Mesenchymal stem cell (in vitro differentiated cells and primary cell): ENCODE results near the gene EMCN.
"Not testable (repeated sequence)": the region's sequence is repeated elsewhere in the genome, so short reads cannot be mapped to it uniquely, and the experiment has no call there.

Source experiments
- DNase-seq: peaks from one replicate; pipeline ENCODE4 v3.0.0-alpha.2; 2013
- H2AFZ ChIP-seq: one replicate; pipeline ENCODE4 v1.6.1; 2013; ENCODE audit warnings: low read depth, mild to moderate bottlenecking, control low read depth, inconsistent platforms, low read length, moderate library complexity
- H2AK5ac ChIP-seq: 2 replicates; pipeline ENCODE4 v1.6.1; 2013; ENCODE audit warnings: low read length, moderate library complexity, mild to moderate bottlenecking, inconsistent platforms; ENCODE audit not compliant: severe bottlenecking
- H2BK120ac ChIP-seq: one replicate; pipeline ENCODE4 v1.6.1; 2013; ENCODE audit warnings: low read depth, mild to moderate bottlenecking, inconsistent platforms, low read length, moderate library complexity
- H2BK12ac ChIP-seq, 2 experiments: one replicate each; pipeline ENCODE4 v1.6.1; 2013; ENCODE audit warnings: inconsistent platforms in 2 of 2, low read length in 2 of 2, mild to moderate bottlenecking in 2 of 2, moderate library complexity in 2 of 2, control low read depth in 1 of 2
- H2BK15ac ChIP-seq: one replicate; pipeline ENCODE4 v1.6.1; 2013; ENCODE audit warnings: mild to moderate bottlenecking, low read depth, inconsistent platforms; ENCODE audit not compliant: poor library complexity, severe bottlenecking
- H2BK5ac ChIP-seq: 2 replicates; pipeline ENCODE4 v1.6.1; 2013; ENCODE audit warnings: low read depth, mild to moderate bottlenecking, low read length, control low read depth, inconsistent platforms; ENCODE audit not compliant: poor library complexity, severe bottlenecking
- H3K14ac ChIP-seq, 2 experiments: one replicate each; pipeline ENCODE4 v1.6.1; 2013; ENCODE audit warnings: inconsistent platforms in 2 of 2, low read length in 2 of 2, control low read depth in 1 of 2, mild to moderate bottlenecking in 1 of 2, moderate library complexity in 1 of 2
- H3K18ac ChIP-seq, 2 experiments: one replicate each; pipeline ENCODE4 v1.6.1; 2013; ENCODE audit warnings: inconsistent platforms in 2 of 2, low read length in 2 of 2, control low read depth in 1 of 2, low read depth in 1 of 2, mild to moderate bottlenecking in 1 of 2
- H3K23ac ChIP-seq, 2 experiments: one replicate each; pipeline ENCODE4 v1.6.1; 2013; ENCODE audit warnings: inconsistent platforms in 2 of 2, low read length in 2 of 2, mild to moderate bottlenecking in 2 of 2, moderate library complexity in 2 of 2, control low read depth in 1 of 2
- H3K27ac ChIP-seq: 2 replicates; pipeline ENCODE4 v1.5.1; 2013; ENCODE audit warnings: mild to moderate bottlenecking, moderate library complexity, low read length, control low read depth, inconsistent platforms; ENCODE audit not compliant: poor library complexity, severe bottlenecking
- H3K27me3 ChIP-seq, 2 experiments: 2 replicates each; pipeline versions ENCODE4 v1.6.1 to v1.7.0; 2013; ENCODE audit warnings: low read length in 2 of 2, mild to moderate bottlenecking in 2 of 2, moderate library complexity in 2 of 2, control low read depth in 1 of 2, inconsistent platforms in 1 of 2; ENCODE audit not compliant: control insufficient read depth in 1 of 2, insufficient read depth in 1 of 2
- H3K36me3 ChIP-seq, 2 experiments: 2 replicates each; pipeline versions ENCODE4 v1.6.1 to v1.7.0; 2013; ENCODE audit warnings: low read length in 2 of 2, control low read depth in 1 of 2, inconsistent platforms in 1 of 2, low read depth in 1 of 2, mild to moderate bottlenecking in 1 of 2; ENCODE audit not compliant: insufficient read depth in 2 of 2, control insufficient read depth in 1 of 2
- H3K4ac ChIP-seq, 2 experiments: one replicate each; pipeline ENCODE4 v1.6.1; 2013; ENCODE audit warnings: inconsistent platforms in 2 of 2, low read length in 2 of 2, mild to moderate bottlenecking in 2 of 2, moderate library complexity in 2 of 2, control low read depth in 1 of 2, low read depth in 1 of 2
- H3K4me1 ChIP-seq: 2 replicates; pipeline ENCODE4 v1.6.1; 2013; ENCODE audit warnings: low read depth, low read length, control low read depth; ENCODE audit not compliant: control insufficient read depth, insufficient read depth
- H3K4me2 ChIP-seq: 2 replicates; pipeline ENCODE4 v1.6.1; 2013; ENCODE audit warnings: low read length, mild to moderate bottlenecking, inconsistent platforms; ENCODE audit not compliant: poor library complexity, severe bottlenecking
- H3K4me3 ChIP-seq, 2 experiments: 2 replicates each; pipeline versions ENCODE4 v1.5.1 to v1.7.0; 2013; ENCODE audit warnings: low read length in 2 of 2, mild to moderate bottlenecking in 2 of 2, control low read depth in 1 of 2, low read depth in 1 of 2; ENCODE audit not compliant: insufficient read depth in 1 of 2
- H3K79me1 ChIP-seq: replicated peaks from 2 replicates; pipeline ENCODE4 v1.6.1; 2013; ENCODE audit warnings: mild to moderate bottlenecking, control low read depth, low read length, inconsistent platforms; ENCODE audit not compliant: poor library complexity, severe bottlenecking
- H3K9ac ChIP-seq: 2 replicates; pipeline ENCODE4 v1.7.0; 2013; ENCODE audit warnings: mild to moderate bottlenecking, low read length, moderate library complexity
- H3K9me3 ChIP-seq: 2 replicates; pipeline ENCODE4 v1.7.0; 2013; ENCODE audit warnings: mild to moderate bottlenecking, low read length; ENCODE audit not compliant: control insufficient read depth
- H4K8ac ChIP-seq: one replicate; pipeline ENCODE4 v1.6.1; 2013; ENCODE audit warnings: inconsistent platforms, mild to moderate bottlenecking, low read length, moderate library complexity
- H4K91ac ChIP-seq: one replicate; pipeline ENCODE4 v1.6.1; 2013; ENCODE audit warnings: mild to moderate bottlenecking, low read length, inconsistent platforms
- WGBS: methylation state at CpG from one replicate; pipeline ENCODE4 v1.1.7; 2013; ENCODE audit warnings: mixed read lengths; 5-methylcytosine and 5-hydroxymethylcytosine counted together

Gene EMCN

DNA sequence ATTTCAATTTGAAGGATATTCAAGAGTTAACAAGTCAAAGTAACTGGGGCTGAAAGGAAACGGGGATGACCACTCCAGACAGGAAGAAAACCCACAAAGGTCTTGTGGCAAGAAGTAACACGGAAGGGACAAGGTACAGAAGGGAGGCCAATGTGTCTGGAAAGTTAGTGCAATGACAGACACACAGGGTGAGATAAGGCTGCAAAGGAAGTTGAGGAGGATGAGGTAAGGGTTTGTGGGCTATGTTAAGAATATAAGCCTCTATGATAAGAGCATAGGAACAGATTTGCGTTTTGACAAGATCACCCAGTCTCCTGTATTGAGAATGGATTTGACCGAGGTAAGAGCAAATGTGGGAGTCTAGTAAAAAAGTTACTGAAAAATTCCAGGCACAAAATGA, 21.9 kb upstream of the EMCN start:
- no peak overlapping the region for H3K4ac ChIP-seq
- H2AFZ ChIP-seq = no peak overlapping the region
- no peak overlapping the region for H2AK5ac ChIP-seq
- no peak overlapping the region for H2BK120ac ChIP-seq
- H3K4me3 ChIP-seq = no peak overlapping the region
- H3K79me1 ChIP-seq = no peaks in the 10 kb centered on the region
- H2BK15ac ChIP-seq = no peak overlapping the region
- H3K4me1 ChIP-seq = no peaks in the 10 kb centered on the region
- H4K91ac ChIP-seq = no peak overlapping the region
- no peak overlapping the region for H2BK5ac ChIP-seq
- no peak overlapping the region for H3K27ac ChIP-seq
- no peak overlapping the region for H4K8ac ChIP-seq
- no peak overlapping the region for H3K4me2 ChIP-seq
- no peak overlapping the region for H2BK12ac ChIP-seq
- H3K14ac ChIP-seq = no peak overlapping the region
- WGBS = 55% methylated on average over 4 of the region's 4 CpGs
- no peak for DNase-seq
- no peaks in the 10 kb centered on the region for H3K9me3 ChIP-seq
- H3K23ac ChIP-seq = no peak overlapping the region
- no peak overlapping the region for H3K18ac ChIP-seq
- no peaks in the 10 kb centered on the region for H3K36me3 ChIP-seq
- H3K27me3 ChIP-seq = no peaks in the 10 kb centered on the region
- H3K9ac ChIP-seq = no peak overlapping the region

GRCh38 chr4:100533741-100534140, 15.9 kb upstream of the EMCN start:
- Histone ChIP-seq H4K8ac (no peak overlapping the region), H3K27ac (no peak overlapping the region), H3K14ac (no peak overlapping the region), H3K4me2 (no peak overlapping the region), H4K91ac (no peak overlapping the region), H3K4ac (no peak overlapping the region), H2AK5ac (no peak overlapping the region), H3K4me3 (no peak overlapping the region), H2BK5ac (no peak overlapping the region), H3K36me3 (no peaks in the 10 kb centered on the region), H2BK12ac (no peak overlapping the region), H2AFZ (no peak overlapping the region), H2BK120ac (no peak overlapping the region), H3K27me3 (no peaks in the 10 kb centered on the region), H3K9me3 (peaks cover 5% of the 10 kb centered on the region), H3K4me1 (no peaks in the 10 kb centered on the region), H3K23ac (no peak overlapping the region), H2BK15ac (no peak overlapping the region), H3K79me1 (no peaks in the 10 kb centered on the region), H3K18ac (no peak overlapping the region), H3K9ac (no peak overlapping the region)
- no peak for DNase-seq
- WGBS = 100% methylated on average over 1 of the region's 1 CpG

GRCh38 chr4:100530161-100530560, 12.3 kb upstream of the EMCN start:
- H3K27ac ChIP-seq, H3K18ac ChIP-seq, H3K27me3 ChIP-seq, H4K91ac ChIP-seq, H3K14ac ChIP-seq, H3K4me1 ChIP-seq, H2AFZ ChIP-seq, H4K8ac ChIP-seq, H3K9me3 ChIP-seq, H2BK5ac ChIP-seq, H2BK15ac ChIP-seq, H3K36me3 ChIP-seq, H3K4me3 ChIP-seq, H3K4ac ChIP-seq, H3K79me1 ChIP-seq, H3K23ac ChIP-seq, H3K4me2 ChIP-seq, DNase-seq, H2BK12ac ChIP-seq, H3K9ac ChIP-seq, H2BK120ac ChIP-seq, H2AK5ac ChIP-seq: not testable (repeated sequence)
- WGBS = 98% methylated on average over 2 of the region's 4 CpGs

- Histone ChIP-seq H2BK5ac (no peak overlapping the region), H2AFZ (no peak overlapping the region), H3K4me3 (no peak overlapping the region), H3K9ac (no peak overlapping the region), H4K91ac (no peak overlapping the region), H2AK5ac (no peak overlapping the region), H3K36me3 (no peaks in the 10 kb centered on the region), H3K79me1 (no peaks in the 10 kb centered on the region), H3K23ac (no peak overlapping the region), H3K4me2 (no peak overlapping the region), H4K8ac (no peak overlapping the region), H3K27ac (no peak overlapping the region), H3K14ac (no peak overlapping the region), H3K27me3 (no peaks in the 10 kb centered on the region), H2BK120ac (no peak overlapping the region), H2BK15ac (no peak overlapping the region), H3K4me1 (no peaks in the 10 kb centered on the region), H2BK12ac (no peak overlapping the region), H3K4ac (no peak overlapping the region), H3K18ac (no peak overlapping the region), H3K9me3 (peaks cover 5% of the 10 kb centered on the region)
- 98% methylated on average over 1 of the region's 1 CpG for WGBS
- DNase-seq = no peak
These were observed 7.9 kb upstream of the EMCN start for GRCh38 chr4:100525686-100526085.
